Stimulated activated CD4-positive, alpha-beta T cell treated with anti-CD3 and anti-CD28 coated beads, TNF-alpha, amount 100 ng/mL, for 4 hours (primary cell): ENCODE measurements around the gene ZGLP1.
"Not testable (repeated sequence)": the region's sequence is repeated elsewhere in the genome, so short reads cannot be mapped to it uniquely, and the experiment has no call there.

Source experiments
- DNase-seq, 3 experiments: peaks; one replicate each; pipeline ENCODE4 v3.0.0-alpha.2; 2020; ENCODE audit warnings: low read depth in 3 of 3

Gene ZGLP1

DNA sequence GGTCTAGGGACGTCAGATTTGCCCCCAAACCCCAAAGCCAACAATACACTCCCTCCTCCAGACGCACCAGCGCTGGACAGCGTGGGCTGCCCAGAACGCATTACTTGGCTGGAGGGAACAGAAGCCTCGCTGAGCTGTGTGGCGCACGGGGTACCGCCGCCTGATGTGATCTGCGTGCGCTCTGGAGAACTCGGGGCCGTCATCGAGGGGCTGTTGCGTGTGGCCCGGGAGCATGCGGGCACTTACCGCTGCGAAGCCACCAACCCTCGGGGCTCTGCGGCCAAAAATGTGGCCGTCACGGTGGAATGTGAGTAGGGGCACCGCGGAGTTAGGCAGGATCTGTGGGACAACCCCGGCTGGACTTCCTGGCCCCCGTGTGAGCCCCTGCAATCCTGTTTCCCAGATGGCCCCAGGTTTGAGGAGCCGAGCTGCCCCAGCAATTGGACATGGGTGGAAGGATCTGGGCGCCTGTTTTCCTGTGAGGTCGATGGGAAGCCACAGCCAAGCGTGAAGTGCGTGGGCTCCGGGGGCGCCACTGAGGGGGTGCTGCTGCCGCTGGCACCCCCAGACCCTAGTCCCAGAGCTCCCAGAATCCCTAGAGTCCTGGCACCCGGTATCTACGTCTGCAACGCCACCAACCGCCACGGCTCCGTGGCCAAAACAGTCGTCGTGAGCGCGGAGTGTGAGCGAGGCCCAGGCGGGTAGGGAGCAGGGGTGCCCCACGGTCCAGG is 15.8 kb downstream of the ZGLP1 start:
- no peak for DNase-seq

- no peak for DNase-seq
These were observed 16.6 kb downstream of the ZGLP1 start for GRCh38 chr19:10292789-10293636.

GRCh38 chr19:10292206-10292788 is 17.3 kb downstream of the ZGLP1 start:
- peak; percentile 45 to 57 (median 47) for DNase-seq

DNA sequence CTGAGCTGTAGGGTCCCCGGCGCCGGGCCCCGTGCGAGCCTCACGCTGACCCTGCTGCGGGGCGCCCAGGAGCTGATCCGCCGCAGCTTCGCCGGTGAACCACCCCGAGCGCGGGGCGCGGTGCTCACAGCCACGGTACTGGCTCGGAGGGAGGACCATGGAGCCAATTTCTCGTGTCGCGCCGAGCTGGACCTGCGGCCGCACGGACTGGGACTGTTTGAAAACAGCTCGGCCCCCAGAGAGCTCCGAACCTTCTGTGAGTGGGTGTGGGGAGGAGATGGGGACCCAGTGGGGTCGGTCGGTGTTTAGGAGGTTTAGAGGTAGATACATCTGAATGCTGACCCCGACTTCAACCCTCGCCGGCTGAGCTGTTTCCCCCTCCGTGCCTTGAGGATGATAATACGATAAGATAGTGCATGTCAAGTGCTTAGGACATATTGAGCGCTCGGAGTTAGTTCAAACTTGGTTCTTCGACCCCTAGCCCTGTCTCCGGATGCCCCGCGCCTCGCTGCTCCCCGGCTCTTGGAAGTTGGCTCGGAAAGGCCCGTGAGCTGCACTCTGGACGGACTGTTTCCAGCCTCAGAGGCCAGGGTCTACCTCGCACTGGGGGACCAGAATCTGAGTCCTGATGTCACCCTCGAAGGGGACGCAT is 17.9 kb downstream of the ZGLP1 start:
- no peak for DNase-seq

DNA sequence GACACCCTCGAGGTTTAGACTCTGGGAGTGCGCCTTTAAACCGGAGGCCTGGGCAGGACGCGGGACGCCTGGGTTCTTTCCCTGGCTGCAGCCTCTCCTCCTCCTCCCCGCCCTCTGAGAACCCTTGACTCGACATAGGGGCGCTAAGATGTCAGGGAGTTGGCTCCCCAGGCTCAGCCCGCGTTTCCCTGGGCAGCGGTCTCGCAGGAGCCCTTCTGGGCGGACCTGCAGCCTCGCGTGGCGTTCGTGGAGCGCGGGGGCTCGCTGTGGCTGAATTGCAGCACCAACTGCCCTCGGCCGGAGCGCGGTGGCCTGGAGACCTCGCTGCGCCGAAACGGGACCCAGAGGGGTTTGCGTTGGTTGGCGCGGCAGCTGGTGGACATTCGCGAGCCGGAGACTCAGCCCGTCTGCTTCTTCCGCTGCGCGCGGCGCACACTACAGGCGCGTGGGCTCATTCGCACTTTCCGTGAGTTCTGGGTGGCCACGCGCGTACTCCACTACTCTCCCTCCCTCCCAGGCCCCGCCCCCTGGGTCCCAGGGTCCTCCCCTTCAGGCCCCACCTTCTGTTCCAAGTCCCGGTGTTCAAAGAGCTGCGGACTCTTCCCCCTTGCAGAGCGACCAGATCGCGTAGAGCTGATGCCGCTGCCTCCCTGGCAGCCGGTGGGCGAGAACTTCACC is 18.6 kb downstream of the ZGLP1 start:
- DNase-seq = peak; percentile 22 to 48 (median 42)

- DNase-seq = no peak
These were observed 19.2 kb downstream of the ZGLP1 start for GRCh38 chr19:10290357-10290875.

DNA sequence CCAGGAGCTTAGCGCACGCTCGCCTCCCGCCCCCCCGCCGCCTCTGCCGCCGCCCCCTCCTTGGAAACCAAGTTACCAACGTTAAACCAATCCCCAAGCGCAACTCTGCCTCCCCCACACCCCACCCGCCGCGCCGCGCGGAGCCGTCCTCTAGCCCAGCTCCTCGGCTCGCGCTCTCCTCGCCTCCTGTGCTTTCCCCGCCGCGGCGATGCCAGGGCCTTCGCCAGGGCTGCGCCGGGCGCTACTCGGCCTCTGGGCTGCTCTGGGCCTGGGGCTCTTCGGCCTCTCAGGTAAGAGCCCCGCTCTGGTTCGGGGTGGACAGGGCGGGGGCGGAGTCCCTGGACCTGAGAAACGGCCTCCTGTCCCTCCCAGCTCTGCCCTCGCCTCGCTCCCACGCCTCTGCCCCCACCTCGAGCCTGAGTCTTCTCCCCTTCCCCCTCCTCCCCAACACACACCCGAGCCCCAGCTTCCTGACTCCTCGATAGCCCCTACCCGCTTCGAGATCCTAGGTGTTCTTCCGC is 19.7 kb downstream of the ZGLP1 start, which contains the start of gene ICAM5:
ICAM5 (plus strand) TSS at position 117 of the 521 bp plus-strand sequence; CDS start at position 209, 92 bp downstream.
- DNase-seq = peak; percentile 35 to 64 (median 61)

- DNase-seq = peak in 2 of 3 experiments; percentile 50 to 54
These were observed 20.3 kb downstream of the ZGLP1 start for GRCh38 chr19:10289167-10289835.

- DNase-seq = peak in 1 of 3 experiments; percentile 24
These were observed 20.9 kb downstream of the ZGLP1 start for GRCh38 chr19:10288662-10289166.

GRCh38 chr19:10286803-10287737 is 22.5 kb downstream of the ZGLP1 start, which contains the start of gene ICAM4:
TSS of gene ICAM4 (plus strand) at chr19:10286955. CDS start at chr19:10287013, 58 bp downstream.
- no peak for DNase-seq

GRCh38 chr19:10285393-10285792 is 24.2 kb downstream of the ZGLP1 start:
- no peak for DNase-seq

DNA sequence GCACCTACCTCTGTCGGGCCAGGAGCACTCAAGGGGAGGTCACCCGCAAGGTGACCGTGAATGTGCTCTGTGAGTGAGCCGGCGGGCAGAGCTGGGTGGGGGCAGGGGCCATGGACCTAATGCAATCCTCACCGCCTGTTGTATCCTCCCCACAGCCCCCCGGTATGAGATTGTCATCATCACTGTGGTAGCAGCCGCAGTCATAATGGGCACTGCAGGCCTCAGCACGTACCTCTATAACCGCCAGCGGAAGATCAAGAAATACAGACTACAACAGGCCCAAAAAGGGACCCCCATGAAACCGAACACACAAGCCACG is 24.7 kb downstream of the ZGLP1 start:
- no peak for DNase-seq

GRCh38 chr19:10284065-10284959 is 25.3 kb downstream of the ZGLP1 start:
- no peak for DNase-seq

GRCh38 chr19:10283301-10284064 is 26.1 kb downstream of the ZGLP1 start:
- no peak for DNase-seq

- DNase-seq = not testable (repeated sequence)
These were observed 27.6 kb downstream of the ZGLP1 start for GRCh38 chr19:10282043-10282442.

GRCh38 chr19:10279737-10280442 is 29.7 kb downstream of the ZGLP1 start:
- no peak for DNase-seq
